Activated T-helper 17 cell treated with anti-CD3 and anti-CD28 coated beads, Interleukin-2, amount 50 U/mL, for 72 hours (primary cell): Measurements from ENCODE around the gene BAHCC1. TPM values are rescaled to one million over a fixed set of nuclear protein-coding genes. Genes with fewer than 3 reads are reported as not detected.

Source experiments
- ATAC-seq: fragments of 150-1000 bp; cut with Tn5 transposase; replicated peaks from 2 replicates; pipeline ENCODE4 v1.10.0; 2021; ENCODE audit warnings: mild to moderate bottlenecking, moderate library complexity
- H3K27ac Mint-ChIP-seq: one replicate; pipeline ENCODE4 v1.8.0; 2022; ENCODE audit warnings: mixed read lengths
- H3K27me3 Mint-ChIP-seq: one replicate; pipeline ENCODE4 v1.8.0; 2022; ENCODE audit warnings: mixed read lengths
- H3K36me3 Mint-ChIP-seq: one replicate; pipeline ENCODE4 v1.8.0; 2022; ENCODE audit warnings: low read depth, mild to moderate bottlenecking, mixed read lengths
- H3K4me1 Mint-ChIP-seq: one replicate; pipeline ENCODE4 v1.8.0; 2022; ENCODE audit warnings: mixed read lengths
- H3K4me3 Mint-ChIP-seq: one replicate; pipeline ENCODE4 v1.8.0; 2022; ENCODE audit warnings: mild to moderate bottlenecking, mixed read lengths
- H3K9me3 Mint-ChIP-seq: one replicate; pipeline ENCODE4 v1.8.0; 2022; ENCODE audit warnings: mixed read lengths
- total RNA-seq, 2 donors: library from RNA; stranded (reverse); gene quantifications; one replicate each; pipeline ENCODE4 v1.2.3, GENCODE V29; 2022

Gene BAHCC1
- total RNA-seq, 2 donors from 2014 or later, result 0.26 TPM; not detected in 1

- H3K27ac Mint-ChIP-seq, result no peak overlapping the region
- ATAC-seq, result no peak
- peaks cover 3% of the 10 kb centered on the region for H3K27me3 Mint-ChIP-seq
- no peaks in the 10 kb centered on the region for H3K36me3 Mint-ChIP-seq
- no peaks in the 10 kb centered on the region for H3K9me3 Mint-ChIP-seq
- H3K4me3 Mint-ChIP-seq, result no peak overlapping the region
- no peaks in the 10 kb centered on the region for H3K4me1 Mint-ChIP-seq
Measured at GRCh38 chr17:81437191-81437651, 42.0 kb downstream of the BAHCC1 start.

GRCh38 chr17:81438007-81438659 lies 42.9 kb downstream of the BAHCC1 start:
- Mint-ChIP-seq H3K4me1 (no peaks in the 10 kb centered on the region), H3K4me3 (no peak overlapping the region), H3K27ac (no peak overlapping the region), H3K36me3 (no peaks in the 10 kb centered on the region), H3K27me3 (peaks cover 3% of the 10 kb centered on the region), H3K9me3 (no peaks in the 10 kb centered on the region)
- ATAC-seq, result no peak

- H3K4me3 Mint-ChIP-seq, result no peak overlapping the region
- H3K9me3 Mint-ChIP-seq, result no peaks in the 10 kb centered on the region
- no peaks in the 10 kb centered on the region for H3K4me1 Mint-ChIP-seq
- ATAC-seq, result no peak
- no peak overlapping the region for H3K27ac Mint-ChIP-seq
- peaks cover 3% of the 10 kb centered on the region for H3K27me3 Mint-ChIP-seq
- no peaks in the 10 kb centered on the region for H3K36me3 Mint-ChIP-seq
Measured at GRCh38 chr17:81438688-81439087, 43.4 kb downstream of the BAHCC1 start.

- ATAC-seq, result no peak
- H3K27me3 Mint-ChIP-seq, result peaks cover 3% of the 10 kb centered on the region
- no peak overlapping the region for H3K27ac Mint-ChIP-seq
- H3K36me3 Mint-ChIP-seq, result no peaks in the 10 kb centered on the region
- no peak overlapping the region for H3K4me3 Mint-ChIP-seq
- no peaks in the 10 kb centered on the region for H3K4me1 Mint-ChIP-seq
- no peaks in the 10 kb centered on the region for H3K9me3 Mint-ChIP-seq
Measured at GRCh38 chr17:81440051-81440471, 44.8 kb downstream of the BAHCC1 start.

- no peaks in the 10 kb centered on the region for H3K36me3 Mint-ChIP-seq
- no peak overlapping the region for H3K27ac Mint-ChIP-seq
- H3K9me3 Mint-ChIP-seq, result no peaks in the 10 kb centered on the region
- no peak overlapping the region for H3K4me3 Mint-ChIP-seq
- no peak for ATAC-seq
- H3K27me3 Mint-ChIP-seq, result peaks cover 3% of the 10 kb centered on the region
- H3K4me1 Mint-ChIP-seq, result no peaks in the 10 kb centered on the region
Measured at GRCh38 chr17:81440511-81441244, 45.4 kb downstream of the BAHCC1 start.

- no peak overlapping the region for H3K27ac Mint-ChIP-seq
- H3K9me3 Mint-ChIP-seq, result no peaks in the 10 kb centered on the region
- peaks cover 3% of the 10 kb centered on the region for H3K27me3 Mint-ChIP-seq
- no peaks in the 10 kb centered on the region for H3K36me3 Mint-ChIP-seq
- no peaks in the 10 kb centered on the region for H3K4me1 Mint-ChIP-seq
- no peak overlapping the region for H3K4me3 Mint-ChIP-seq
- no peak for ATAC-seq
Measured at GRCh38 chr17:81442791-81443190, 47.5 kb downstream of the BAHCC1 start.

GRCh38 chr17:81443269-81443668 lies 48.0 kb downstream of the BAHCC1 start:
- no peaks in the 10 kb centered on the region for H3K4me1 Mint-ChIP-seq
- peaks cover 3% of the 10 kb centered on the region for H3K27me3 Mint-ChIP-seq
- H3K36me3 Mint-ChIP-seq, result no peaks in the 10 kb centered on the region
- H3K4me3 Mint-ChIP-seq, result no peak overlapping the region
- ATAC-seq, result no peak
- no peaks in the 10 kb centered on the region for H3K9me3 Mint-ChIP-seq
- no peak overlapping the region for H3K27ac Mint-ChIP-seq

- H3K27ac Mint-ChIP-seq, result no peak overlapping the region
- no peak for ATAC-seq
- no peak overlapping the region for H3K4me3 Mint-ChIP-seq
- no peaks in the 10 kb centered on the region for H3K36me3 Mint-ChIP-seq
- no peaks in the 10 kb centered on the region for H3K27me3 Mint-ChIP-seq
- H3K4me1 Mint-ChIP-seq, result no peaks in the 10 kb centered on the region
- H3K9me3 Mint-ChIP-seq, result no peaks in the 10 kb centered on the region
Measured at GRCh38 chr17:81444610-81445339, 49.5 kb downstream of the BAHCC1 start.

- Mint-ChIP-seq H3K4me3 (no peak overlapping the region), H3K9me3 (no peaks in the 10 kb centered on the region), H3K36me3 (no peaks in the 10 kb centered on the region), H3K27ac (no peak overlapping the region), H3K27me3 (no peaks in the 10 kb centered on the region), H3K4me1 (no peaks in the 10 kb centered on the region)
- ATAC-seq, result no peak
Measured at GRCh38 chr17:81445642-81446503, 50.6 kb downstream of the BAHCC1 start.

GRCh38 chr17:81447331-81447933 lies 52.2 kb downstream of the BAHCC1 start:
- no peaks in the 10 kb centered on the region for H3K4me1 Mint-ChIP-seq
- H3K4me3 Mint-ChIP-seq, result no peak overlapping the region
- ATAC-seq, result no peak
- H3K27me3 Mint-ChIP-seq, result no peaks in the 10 kb centered on the region
- H3K27ac Mint-ChIP-seq, result no peak overlapping the region
- no peaks in the 10 kb centered on the region for H3K36me3 Mint-ChIP-seq
- no peaks in the 10 kb centered on the region for H3K9me3 Mint-ChIP-seq

- Mint-ChIP-seq H3K36me3 (no peaks in the 10 kb centered on the region), H3K27ac (no peak overlapping the region), H3K4me3 (no peak overlapping the region), H3K9me3 (no peaks in the 10 kb centered on the region), H3K4me1 (peaks cover 4% of the 10 kb centered on the region), H3K27me3 (no peaks in the 10 kb centered on the region)
- no peak for ATAC-seq
Measured at GRCh38 chr17:81448442-81448841, 53.2 kb downstream of the BAHCC1 start.

GRCh38 chr17:81448950-81449349 lies 53.7 kb downstream of the BAHCC1 start:
- no peak overlapping the region for H3K4me3 Mint-ChIP-seq
- no peak for ATAC-seq
- H3K36me3 Mint-ChIP-seq, result no peaks in the 10 kb centered on the region
- H3K27me3 Mint-ChIP-seq, result no peaks in the 10 kb centered on the region
- no peak overlapping the region for H3K27ac Mint-ChIP-seq
- H3K9me3 Mint-ChIP-seq, result no peaks in the 10 kb centered on the region
- peaks cover 5% of the 10 kb centered on the region for H3K4me1 Mint-ChIP-seq

- no peaks in the 10 kb centered on the region for H3K9me3 Mint-ChIP-seq
- no peak for ATAC-seq
- H3K27ac Mint-ChIP-seq, result no peak overlapping the region
- no peak overlapping the region for H3K4me3 Mint-ChIP-seq
- peaks cover 5% of the 10 kb centered on the region for H3K4me1 Mint-ChIP-seq
- no peaks in the 10 kb centered on the region for H3K36me3 Mint-ChIP-seq
- H3K27me3 Mint-ChIP-seq, result no peaks in the 10 kb centered on the region
Measured at GRCh38 chr17:81449351-81449750, 54.1 kb downstream of the BAHCC1 start.

GRCh38 chr17:81451823-81452222 lies 56.6 kb downstream of the BAHCC1 start:
- no peak overlapping the region for H3K27ac Mint-ChIP-seq
- H3K4me1 Mint-ChIP-seq, result peaks cover 5% of the 10 kb centered on the region
- no peaks in the 10 kb centered on the region for H3K36me3 Mint-ChIP-seq
- H3K27me3 Mint-ChIP-seq, result no peaks in the 10 kb centered on the region
- H3K4me3 Mint-ChIP-seq, result no peak overlapping the region
- no peak for ATAC-seq
- no peaks in the 10 kb centered on the region for H3K9me3 Mint-ChIP-seq
